GM12878 (cell line): ENCODE results near the gene NEK7. TPM values are rescaled to one million over a fixed set of nuclear protein-coding genes. Genes with fewer than 3 reads are reported as not detected.
"Not testable (repeated sequence)": the region's sequence is repeated elsewhere in the genome, so short reads cannot be mapped to it uniquely, and the experiment has no call there.

ENCODE experiments used
- ATAC-seq: fragments of 200-7000 bp; cut with Tn5 transposase; 3 replicates; pipeline ENCODE4 v1.9.1; 2020; ENCODE audit warnings: mild to moderate bottlenecking, moderate library complexity
- BruUV-seq: library from RNA; stranded (reverse); fragments of 400-500 nt; replicated peaks from 2 replicates; lab custom pipeline; 2021; lab: Mats Ljungman, UMichigan
- CTCF ChIA-PET: fragments of 300-600 bp; sonication (Branson Sonifier 250); formaldehyde crosslinking; extraction: SDS; loops from one replicate; lab custom pipeline; 2021; ENCODE audit warnings: inconsistent platforms; lab: Yijun Ruan, JAX
- POLR2A ChIA-PET: fragments of 350-600 bp; formaldehyde crosslinking; extraction: SDS; loops from one replicate; lab custom pipeline; 2021; ENCODE audit warnings: inconsistent platforms; lab: Charles Lee
- RAD21 ChIA-PET: fragments of 300-600 bp; sonication (Branson Sonifier 250); formaldehyde crosslinking; loops from one replicate; lab custom pipeline; 2023; ENCODE audit warnings: antibody characterized with exemption; ENCODE audit not compliant: unreplicated experiment; lab: Charles Lee
- SMC1A ChIA-PET: fragments of 300-600 bp; sonication (Branson Sonifier 250); formaldehyde crosslinking; loops from one replicate; lab custom pipeline; 2023; ENCODE audit not compliant: unreplicated experiment, uncharacterized antibody; lab: Charles Lee
- DNase-seq: peaks from one replicate; pipeline ENCODE4 v3.0.0-alpha.2; 2011; ENCODE audit warnings: low read depth, low spot score
- FAIRE-seq: peaks from 3 replicates; lab custom pipeline; 2011; peaks lifted over from hg19 to GRCh38; lab: Jason Lieb, UNC
- H2AFZ ChIP-seq: 2 replicates; pipeline ENCODE4 v1.6.0; 2011; ENCODE audit warnings: low read depth, low read length, control low read depth; ENCODE audit not compliant: control insufficient read depth
- H3K27ac ChIP-seq: 2 replicates; pipeline ENCODE4 v1.5.1; 2011; ENCODE audit warnings: control low read depth; ENCODE audit not compliant: control insufficient read depth, insufficient read depth
- H3K27me3 ChIP-seq, 2 experiments: replicated peaks in 1 of 2; 2 replicates each; pipeline versions ENCODE4 v1.6.0 to v1.6.1; 2011; ENCODE audit warnings: low read length in 1 of 2; ENCODE audit not compliant: control insufficient read depth in 2 of 2, insufficient read depth in 2 of 2
- H3K36me3 ChIP-seq, 2 experiments: 2 replicates each; pipeline ENCODE4 v1.5.1; 2011; ENCODE audit warnings: low read length in 1 of 2; ENCODE audit not compliant: control insufficient read depth in 2 of 2, insufficient read depth in 2 of 2
- H3K4me1 ChIP-seq: 2 replicates; pipeline ENCODE4 v1.6.1; 2011; ENCODE audit warnings: mild to moderate bottlenecking, low read length, moderate library complexity, mixed read lengths; ENCODE audit not compliant: control insufficient read depth, insufficient read depth
- H3K4me2 ChIP-seq: 2 replicates; pipeline ENCODE4 v1.6.0; 2011; ENCODE audit warnings: control low read depth; ENCODE audit not compliant: control insufficient read depth, insufficient read depth
- H3K4me3 ChIP-seq: fragments of 200-600 bp; sonication (generic); 2 replicates; pipeline ENCODE4 v1.5.1; 2016
- H3K79me2 ChIP-seq: 2 replicates; pipeline ENCODE4 v1.6.0; 2011; ENCODE audit warnings: low read length; ENCODE audit not compliant: control insufficient read depth, insufficient read depth
- H3K9ac ChIP-seq: 2 replicates; pipeline ENCODE4 v1.8.0; 2011; ENCODE audit warnings: low read length, control low read depth, mixed read lengths; ENCODE audit not compliant: control insufficient read depth, insufficient read depth
- H3K9me3 ChIP-seq: replicated peaks from 3 replicates; pipeline ENCODE4 v1.5.1; 2011; ENCODE audit warnings: mild to moderate bottlenecking, low read length; ENCODE audit not compliant: control insufficient read depth, insufficient read depth
- H4K20me1 ChIP-seq: 2 replicates; pipeline ENCODE4 v1.6.0; 2011; ENCODE audit not compliant: control insufficient read depth, insufficient read depth
- EP300 ChIP-seq, 2 experiments: fragments of 150-350 bp in 1 of 2; IDR thresholded peaks; 2 replicates each; pipeline ENCODE4 v1.6.1; 2011 to 2012; ENCODE audit warnings: low read depth in 2 of 2, low read length in 2 of 2, borderline replicate concordance in 1 of 2, improper control_type of control experiment in 1 of 2, inconsistent platforms in 1 of 2; ENCODE audit not compliant: control insufficient read depth in 1 of 2
- FOXM1 ChIP-seq: IDR thresholded peaks from 2 replicates; pipeline ENCODE4 v1.6.1; 2012; ENCODE audit warnings: low read depth, mild to moderate bottlenecking, inconsistent platforms, low read length, moderate library complexity
- IRF3 ChIP-seq: fragments of 450-650 bp; IDR thresholded peaks from 2 replicates; pipeline ENCODE4 v1.6.1; 2014; ENCODE audit warnings: mild to moderate bottlenecking
- MAX ChIP-seq: IDR thresholded peaks from 2 replicates; pipeline ENCODE4 v1.6.1; 2012; ENCODE audit warnings: low read depth, low read length, improper control_type of control experiment
- NBN ChIP-seq: fragments of 450-650 bp; IDR thresholded peaks from 2 replicates; pipeline ENCODE4 v1.6.1; 2016
- RB1 ChIP-seq: fragments of 450-650 bp; formaldehyde crosslinking; IDR thresholded peaks from 2 replicates; pipeline ENCODE4 v1.6.1; 2017; ENCODE audit warnings: mild to moderate bottlenecking, borderline replicate concordance
- WRNIP1 ChIP-seq: IDR thresholded peaks from 2 replicates; pipeline ENCODE4 v1.6.1; 2011; ENCODE audit warnings: low read depth, low read length, improper control_type of control experiment, borderline replicate concordance
- ZNF207 ChIP-seq: fragments of 450-650 bp; IDR thresholded peaks from 2 replicates; pipeline ENCODE4 v1.6.1; 2014; ENCODE audit warnings: antibody characterized with exemption, mild to moderate bottlenecking, borderline replicate concordance
- ZNF592 ChIP-seq: fragments of 450-650 bp; IDR thresholded peaks from 2 replicates; pipeline ENCODE4 v1.6.1; 2017; ENCODE audit warnings: mild to moderate bottlenecking, moderate library complexity
- WGBS: methylation state at CpG from one replicate; pipeline ENCODE4 v1.1.6; 2016; ENCODE audit warnings: low lambda C conversion rate; ENCODE audit not compliant: insufficient replicate concordance, insufficient coverage; ENCODE audit errors: missing lambda C conversion rate; 5-methylcytosine and 5-hydroxymethylcytosine counted together
- in situ Hi-C: fragments of 300-500 bp; cut with MboI; formaldehyde crosslinking; loops from 9 replicates; pipeline ENCODE4 v1.14.3; 2018; ENCODE audit warnings: mixed read lengths
- intact Hi-C: fragments of 100-400 bp; cut with micrococcal nuclease; formaldehyde crosslinking; loops from one replicate; pipeline ENCODE4 v1.14.2; 2022; ENCODE audit not compliant: unreplicated experiment
- polyA plus RNA-seq, 11 experiments: library from polyadenylated mRNA; depleted of rRNA in 4 of 11; unstranded in 6 of 11; stranded (reverse) in 5 of 11; fragments of >200 nt; fragmentation: Nextera tagmentation in 4 of 11; fragmentation: Illumina TruSeq in 1 of 11; extraction: Ambion mirVana in 4 of 11; extraction: Trizol in 1 of 11; gene quantifications; 1 replicate in 1 of 11; 2 replicates in 10 of 11; pipeline versions ENCODE4 v1.2.1 to v1.2.3, GENCODE V29; 2011 to 2016; ENCODE audit warnings: inconsistent platforms in 2 of 11, missing spikeins in 2 of 11, low read depth in 1 of 11
- total RNA-seq, 4 experiments: library from RNA; depleted of rRNA in 3 of 4; stranded (reverse); fragments of >200 nt in 3 of 4; fragmentation: Illumina TruSeq in 1 of 4; extraction: Trizol in 1 of 4; gene quantifications; 2 replicates each; pipeline versions ENCODE4 v1.2.1 to v1.2.3, GENCODE V29; 2013 to 2021

The NEK7 gene
- total and polyA plus RNA-seq, 10 of the 15 experiments (the other 5 are each of a cell fraction or from before 2014, with no cell fraction given) = 9.4 to 77.7 (median 24.0) TPM

GRCh38 chr1:198304431-198304830, 147.6 kb downstream of the NEK7 start:
- intact Hi-C loops (no loop called here), in situ Hi-C loops (no loop called here)
- Histone ChIP-seq H3K79me2 (no peaks in the 10 kb centered on the region), H3K36me3 (no peaks in the 10 kb centered on the region; a peak in 1 of 4 replicates), H2AFZ (no peak overlapping the region), H4K20me1 (no peaks in the 10 kb centered on the region), H3K27ac (no peak overlapping the region), H3K4me3 (no peak overlapping the region), H3K9ac (no peak overlapping the region), H3K4me2 (no peak overlapping the region), H3K9me3 (no peaks in the 10 kb centered on the region), H3K4me1 (no peaks in the 10 kb centered on the region), H3K27me3 (no peaks in the 10 kb centered on the region)
- FAIRE-seq (no peak), ATAC-seq (no peak), DNase-seq (no peak)
- ChIA-PET POLR2A (no interaction called here), RAD21 (no interaction called here), SMC1A (interaction anchor here (1.0 kb wide), 1 partner anchor 9 kb away, joined by 3 read pairs; no protein-coding TSS in a partner anchor), CTCF (no interaction called here)
- BruUV-seq = no TSS peak
- TF ChIP-seq EP300 (IDR thresholded peaks at IDR 0.05; ENCODE audit: borderline replicate concordance in 1 of 2, control insufficient read depth in 1 of 2, low read depth in 2 of 2, low read length in 2 of 2) (no peak), ZNF207 (no peak), WRNIP1 (no peak), MAX (no peak), IRF3 (no peak), FOXM1 (no peak), RB1 (no peak), ZNF592 (no peak), NBN (no peak)
- 94% methylated on average over 3 of the region's 3 CpGs for WGBS

GRCh38 chr1:198314817-198315216, 158.0 kb downstream of the NEK7 start:
- ATAC-seq, H3K9ac ChIP-seq, H3K4me1 ChIP-seq, CTCF ChIA-PET, H3K4me3 ChIP-seq, H3K27ac ChIP-seq, H2AFZ ChIP-seq, in situ Hi-C loops, BruUV-seq, H3K9me3 ChIP-seq, FAIRE-seq, RAD21 ChIA-PET, H3K79me2 ChIP-seq, intact Hi-C loops, H3K4me2 ChIP-seq, DNase-seq, H4K20me1 ChIP-seq, H3K27me3 ChIP-seq, H3K36me3 ChIP-seq, SMC1A ChIA-PET, POLR2A ChIA-PET: not testable (repeated sequence)
- 99% methylated on average over 15 of the region's 15 CpGs for WGBS
